ENCODE results near the gene ERRFI1.

Gene ERRFI1

DNA sequence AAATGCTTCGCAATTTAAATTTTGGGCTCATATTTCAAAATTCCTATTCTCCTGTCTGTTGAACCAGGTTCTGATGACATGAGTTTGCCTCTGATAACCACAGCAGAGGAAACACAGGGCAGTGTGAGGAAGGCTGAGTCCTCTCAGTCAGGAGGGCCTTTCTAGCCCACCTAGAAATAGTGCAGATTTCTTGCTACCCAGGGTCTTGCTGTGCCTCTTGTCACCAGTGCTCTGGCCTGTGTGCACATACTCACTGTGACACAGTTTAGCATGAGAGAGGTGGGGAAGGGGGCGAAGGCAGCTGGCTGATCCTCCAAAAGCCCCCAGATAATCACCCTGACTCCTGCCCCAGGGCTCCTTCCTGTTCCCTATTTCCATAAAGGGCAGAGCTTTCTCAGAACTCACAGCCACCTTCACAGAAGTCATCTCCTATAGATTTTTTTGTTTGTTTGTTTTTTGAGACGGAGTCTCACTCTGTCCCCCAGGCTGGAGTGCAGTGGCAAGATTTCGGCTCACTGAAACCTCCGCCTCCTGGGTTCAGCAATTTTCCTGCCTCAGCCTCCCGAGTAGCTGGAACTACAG lies 23.7 kb downstream of the ERRFI1 start:
- TF ChIP-seq, protein P1, sequence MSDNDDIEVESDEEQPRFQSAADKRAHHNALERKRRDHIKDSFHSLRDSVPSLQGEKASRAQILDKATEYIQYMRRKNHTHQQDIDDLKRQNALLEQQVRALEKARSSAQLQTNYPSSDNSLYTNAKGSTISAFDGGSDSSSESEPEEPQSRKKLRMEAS (IDR thresholded peaks at IDR 0.05; ENCODE audit: low read depth, low read length): no peak
- TF ChIP-seq MYC (IDR thresholded peaks at IDR 0.05; ENCODE audit: low read depth, low read length) (no peak), POLR2A (IDR thresholded peaks at IDR 0.05; ENCODE audit: extremely low read depth, insufficient read length) (no peak)
- TF ChIP-seq, protein P2, sequence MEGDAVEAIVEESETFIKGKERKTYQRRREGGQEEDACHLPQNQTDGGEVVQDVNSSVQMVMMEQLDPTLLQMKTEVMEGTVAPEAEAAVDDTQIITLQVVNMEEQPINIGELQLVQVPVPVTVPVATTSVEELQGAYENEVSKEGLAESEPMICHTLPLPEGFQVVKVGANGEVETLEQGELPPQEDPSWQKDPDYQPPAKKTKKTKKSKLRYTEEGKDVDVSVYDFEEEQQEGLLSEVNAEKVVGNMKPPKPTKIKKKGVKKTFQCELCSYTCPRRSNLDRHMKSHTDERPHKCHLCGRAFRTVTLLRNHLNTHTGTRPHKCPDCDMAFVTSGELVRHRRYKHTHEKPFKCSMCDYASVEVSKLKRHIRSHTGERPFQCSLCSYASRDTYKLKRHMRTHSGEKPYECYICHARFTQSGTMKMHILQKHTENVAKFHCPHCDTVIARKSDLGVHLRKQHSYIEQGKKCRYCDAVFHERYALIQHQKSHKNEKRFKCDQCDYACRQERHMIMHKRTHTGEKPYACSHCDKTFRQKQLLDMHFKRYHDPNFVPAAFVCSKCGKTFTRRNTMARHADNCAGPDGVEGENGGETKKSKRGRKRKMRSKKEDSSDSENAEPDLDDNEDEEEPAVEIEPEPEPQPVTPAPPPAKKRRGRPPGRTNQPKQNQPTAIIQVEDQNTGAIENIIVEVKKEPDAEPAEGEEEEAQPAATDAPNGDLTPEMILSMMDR (IDR thresholded peaks at IDR 0.05; ENCODE audit: low read depth, low read length): no peak
- no peak for DNase-seq (ENCODE audit: low read depth)
- H3K4me3 ChIP-seq (ENCODE audit: low read depth, low read length): no peak overlapping the region

DNA sequence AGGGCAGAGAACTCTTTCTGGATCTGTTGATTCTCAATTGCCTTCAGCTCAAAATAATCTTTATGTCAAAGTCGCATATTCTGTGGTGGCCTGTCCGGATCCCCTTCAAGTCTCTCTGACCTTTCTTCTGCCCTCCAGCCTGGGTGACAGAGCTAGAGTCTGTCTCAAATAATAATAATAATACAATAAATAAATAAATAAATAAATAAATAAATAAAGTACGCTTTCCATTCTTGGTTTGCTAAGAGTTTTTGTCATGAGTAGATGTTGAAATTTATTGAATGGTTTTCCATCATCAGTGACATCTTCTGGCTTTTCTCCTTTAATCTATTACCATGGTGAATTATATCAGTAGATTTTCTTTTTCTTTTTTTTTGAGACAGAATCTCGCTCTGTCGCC lies 30.7 kb downstream of the ERRFI1 start:
- H3K4me3 ChIP-seq (ENCODE audit: low read depth, low read length): no peak overlapping the region
- no peak for TF ChIP-seq MYC (IDR thresholded peaks at IDR 0.05; ENCODE audit: low read depth, low read length)
- TF ChIP-seq, protein P2 (IDR thresholded peaks at IDR 0.05; ENCODE audit: low read depth, low read length): no peak
- TF ChIP-seq POLR2A (IDR thresholded peaks at IDR 0.05; ENCODE audit: extremely low read depth, insufficient read length): no peak
- TF ChIP-seq, protein P1 (IDR thresholded peaks at IDR 0.05; ENCODE audit: low read depth, low read length): no peak
- DNase-seq (ENCODE audit: low read depth): no peak

DNA sequence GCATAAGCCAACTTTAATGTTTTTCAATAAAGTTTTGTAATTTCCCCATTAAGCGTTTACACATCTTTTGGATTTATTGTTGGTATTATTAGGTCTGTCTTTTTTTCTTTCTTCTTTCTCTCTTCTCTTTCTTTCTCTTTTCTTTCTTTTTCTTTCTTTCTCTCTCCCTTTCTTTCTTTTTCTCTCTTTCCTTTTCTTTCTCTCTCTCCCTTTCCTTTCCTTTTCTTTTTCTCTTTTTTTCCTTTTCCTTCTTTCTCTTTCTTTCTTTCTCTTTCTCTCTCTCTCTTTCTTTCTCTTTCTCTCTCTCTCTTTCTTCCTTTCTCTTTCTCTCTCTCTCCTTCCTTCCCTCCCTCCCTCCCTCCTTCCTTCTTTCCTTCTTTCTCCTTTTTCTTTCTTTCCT lies 31.3 kb downstream of the ERRFI1 start:
- no peak overlapping the region for H3K4me3 ChIP-seq (ENCODE audit: low read depth, low read length)
- no peak for DNase-seq (ENCODE audit: low read depth)
- TF ChIP-seq POLR2A (IDR thresholded peaks at IDR 0.05; ENCODE audit: extremely low read depth, insufficient read length) (no peak), MYC (IDR thresholded peaks at IDR 0.05; ENCODE audit: low read depth, low read length) (no peak)
- TF ChIP-seq, protein P1 (IDR thresholded peaks at IDR 0.05; ENCODE audit: low read depth, low read length): no peak
- TF ChIP-seq, protein P2 (IDR thresholded peaks at IDR 0.05; ENCODE audit: low read depth, low read length): no peak

DNA sequence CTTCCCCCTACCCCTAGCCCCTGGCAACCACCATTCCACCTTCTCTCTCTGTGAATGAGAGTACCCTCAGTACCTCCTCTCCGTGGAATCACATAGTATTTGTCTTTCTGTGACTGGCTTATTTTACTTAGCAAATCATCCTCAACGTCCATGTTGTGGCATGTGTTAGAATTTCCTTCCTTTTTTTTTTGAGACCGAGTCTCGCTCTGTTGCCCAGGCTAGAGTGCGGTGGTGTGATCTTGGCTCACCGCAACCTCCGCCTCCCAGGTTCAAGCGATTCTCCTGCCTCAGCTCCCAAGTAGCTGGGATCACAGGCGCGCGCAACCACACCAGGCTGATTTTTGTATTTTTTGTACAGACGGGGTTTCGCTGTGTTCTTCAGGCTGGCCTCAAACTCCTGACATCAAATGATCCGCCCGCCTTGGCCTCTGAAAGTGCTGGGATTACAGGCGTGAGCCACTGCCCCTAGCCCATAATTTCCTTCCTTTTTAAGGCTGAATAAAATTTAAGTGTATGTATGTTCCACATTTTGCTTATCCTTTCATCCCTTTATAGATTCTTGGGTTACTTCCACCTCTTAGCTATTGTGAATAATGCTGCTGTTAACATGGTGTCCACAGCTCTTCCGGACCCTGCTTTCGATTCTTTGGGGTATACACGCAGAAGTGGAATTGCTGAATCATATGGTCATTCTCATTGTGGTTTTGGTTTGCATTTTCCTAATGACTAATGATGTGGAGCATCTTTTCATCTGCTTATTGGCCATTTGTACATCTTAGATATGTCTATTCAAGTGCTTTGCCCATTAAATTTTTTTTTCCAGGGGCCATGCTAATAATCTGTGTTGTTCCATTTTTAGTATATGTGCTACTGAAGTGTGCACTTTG lies 32.3 kb downstream of the ERRFI1 start:
- TF ChIP-seq, protein P1 (IDR thresholded peaks at IDR 0.05; ENCODE audit: low read depth, low read length): no peak
- no peak overlapping the region for H3K4me3 ChIP-seq (ENCODE audit: low read depth, low read length)
- no peak for DNase-seq (ENCODE audit: low read depth)

DNA sequence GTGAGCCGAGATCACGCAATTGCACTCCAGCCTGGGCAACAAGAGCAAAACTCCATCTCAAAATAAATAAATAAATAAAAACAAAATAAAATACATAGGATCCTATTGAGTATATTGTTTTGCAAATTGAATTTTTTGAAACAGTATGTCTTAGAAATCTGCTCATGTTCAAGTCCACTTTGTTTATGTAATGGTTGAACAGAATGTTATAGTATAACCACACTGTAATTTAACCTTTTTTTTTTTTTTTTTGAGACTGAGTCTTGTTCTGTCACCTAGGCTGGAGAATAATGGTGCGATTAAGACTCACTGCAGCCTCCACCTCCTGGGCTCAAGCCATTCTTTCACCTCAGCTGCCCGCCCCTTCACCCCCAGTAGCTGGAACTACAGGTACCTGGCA lies 33.2 kb downstream of the ERRFI1 start:
- no peak for DNase-seq (ENCODE audit: low read depth)
- no peak overlapping the region for H3K4me3 ChIP-seq (ENCODE audit: low read depth, low read length)
- TF ChIP-seq, protein P2 (IDR thresholded peaks at IDR 0.05; ENCODE audit: low read depth, low read length): no peak
- no peak for TF ChIP-seq MYC (IDR thresholded peaks at IDR 0.05; ENCODE audit: low read depth, low read length)
- TF ChIP-seq, protein P1 (IDR thresholded peaks at IDR 0.05; ENCODE audit: low read depth, low read length): no peak
- no peak for TF ChIP-seq POLR2A (IDR thresholded peaks at IDR 0.05; ENCODE audit: extremely low read depth, insufficient read length)

Data from NB4 (cell line).